HT-29 (cell line): ENCODE data around the gene FAM20C. TPM values are rescaled to one million over a fixed set of nuclear protein-coding genes. Genes with fewer than 3 reads are reported as not detected.
"Not testable (repeated sequence)": the region's sequence is repeated elsewhere in the genome, so short reads cannot be mapped to it uniquely, and the experiment has no call there.

ENCODE experiments used
- DNase-seq: peaks from one replicate; pipeline ENCODE4 v3.0.0-alpha.2; 2015; ENCODE audit warnings: low spot score
- total RNA-seq: library from RNA; depleted of rRNA; stranded (reverse); fragments of >200 nt; shearing (Covaris generic); gene quantifications from 2 replicates; pipeline ENCODE4 v1.2.3, GENCODE V29; 2014

Gene FAM20C
- total RNA-seq, 1 experiment from 2014 or later: not detected

GRCh38 chr7:191105-191980 is 1.0 kb upstream of the FAM20C start:
- DNase-seq: no peak

GRCh38 chr7:192701-193480 is 520 bp downstream of the FAM20C start:
- no peak for DNase-seq

- DNase-seq: no peak
Observed at GRCh38 chr7:193481-194251, 1.3 kb downstream of the FAM20C start.

DNA sequence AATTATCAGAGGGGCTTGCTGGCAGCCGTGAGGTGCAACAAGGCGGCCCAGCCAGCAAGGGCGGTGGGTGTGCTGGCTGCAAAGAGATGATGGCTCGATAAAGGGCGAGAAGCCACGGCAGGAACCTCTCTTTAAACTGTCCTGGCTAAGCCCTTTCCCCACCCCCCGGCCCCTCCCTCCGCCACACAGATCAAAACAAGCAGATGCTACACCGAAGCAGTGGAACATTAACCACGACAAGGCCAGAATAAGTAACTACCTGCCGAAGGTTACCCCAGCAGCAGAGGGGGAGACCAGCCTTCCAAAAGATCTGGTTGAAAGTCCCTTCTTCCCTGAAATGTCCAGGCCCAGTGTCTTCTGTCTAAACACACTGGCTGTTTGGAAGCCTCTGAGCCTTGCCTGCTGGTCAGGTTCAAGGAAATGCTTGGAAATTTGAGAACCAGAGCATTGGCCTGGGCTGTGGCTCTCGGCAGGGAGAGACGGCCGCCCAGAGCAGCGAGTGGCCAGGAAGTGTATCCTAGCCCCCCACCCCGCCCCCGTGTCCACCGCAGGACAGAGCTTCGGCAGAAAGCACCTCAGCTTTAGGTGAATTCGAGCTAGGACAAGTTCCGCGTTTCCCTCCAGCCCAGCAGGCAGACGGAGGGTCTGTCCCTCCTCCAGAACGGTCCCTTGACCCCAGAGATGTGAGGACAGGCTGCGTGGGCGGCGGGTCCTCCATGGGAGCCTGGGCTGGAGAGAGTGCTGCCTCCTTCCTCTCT is 2.1 kb downstream of the FAM20C start:
- no peak for DNase-seq

DNA sequence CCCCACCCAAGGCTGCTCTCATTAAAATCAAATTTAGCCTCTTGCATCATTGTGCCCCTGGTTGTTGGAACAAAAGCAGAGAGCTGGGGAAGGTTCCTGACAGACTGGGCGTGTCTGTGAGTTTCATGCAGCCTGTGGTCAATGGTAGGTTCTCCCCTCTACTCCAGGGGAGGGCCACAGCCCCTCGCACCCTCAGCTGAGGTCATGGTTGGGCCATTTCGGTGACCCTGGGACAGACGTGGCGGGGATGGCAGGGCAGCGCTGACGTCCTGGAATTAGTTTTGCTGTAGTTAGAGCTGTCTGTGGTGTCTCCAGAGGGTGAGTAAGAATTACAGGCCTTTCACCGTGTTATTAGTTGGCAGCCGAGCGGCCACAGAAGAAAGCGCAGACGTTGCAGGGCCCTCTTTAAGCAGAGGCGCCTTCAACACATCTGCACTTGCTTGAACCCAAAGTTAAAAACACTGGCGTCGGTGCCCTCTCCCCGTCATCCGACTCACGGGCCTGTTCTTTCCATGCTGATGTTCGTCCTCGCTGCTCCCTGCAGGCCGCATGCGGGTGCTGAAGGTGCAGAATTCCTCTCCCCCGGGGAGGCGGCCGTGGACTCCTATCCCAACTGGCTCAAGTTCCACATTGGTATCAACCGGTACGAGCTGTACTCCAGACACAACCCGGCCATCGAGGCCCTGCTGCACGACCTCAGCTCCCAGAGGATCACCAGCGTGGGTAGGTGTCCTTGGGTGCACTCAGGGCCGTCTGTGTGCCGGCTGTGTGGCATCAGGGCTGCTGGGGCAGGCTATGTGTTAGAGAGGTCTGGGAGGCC is 2.8 kb downstream of the FAM20C start:
- no peak for DNase-seq

GRCh38 chr7:195830-196128 is 3.4 kb downstream of the FAM20C start:
- no peak for DNase-seq

DNA sequence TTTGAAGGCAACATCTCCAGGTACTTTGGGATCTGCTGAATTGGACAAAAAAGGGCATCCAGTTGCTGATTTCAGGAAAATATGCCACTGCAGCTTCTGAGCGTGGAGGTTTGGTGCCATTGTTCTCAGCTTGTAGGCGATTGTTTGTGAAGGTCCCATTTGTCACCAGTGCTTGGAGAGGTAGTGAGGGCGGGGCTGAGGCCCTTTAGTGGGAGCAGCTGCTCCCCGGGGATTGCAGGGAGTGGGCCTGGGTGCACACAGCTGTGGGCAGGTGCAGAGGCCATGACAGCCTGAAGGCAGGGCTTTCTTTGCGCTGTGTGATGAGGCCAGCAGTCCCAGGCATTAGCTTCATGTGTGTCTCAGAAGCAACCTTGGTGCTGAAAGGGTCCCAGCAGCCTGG is 3.9 kb downstream of the FAM20C start:
- no peak for DNase-seq

DNA sequence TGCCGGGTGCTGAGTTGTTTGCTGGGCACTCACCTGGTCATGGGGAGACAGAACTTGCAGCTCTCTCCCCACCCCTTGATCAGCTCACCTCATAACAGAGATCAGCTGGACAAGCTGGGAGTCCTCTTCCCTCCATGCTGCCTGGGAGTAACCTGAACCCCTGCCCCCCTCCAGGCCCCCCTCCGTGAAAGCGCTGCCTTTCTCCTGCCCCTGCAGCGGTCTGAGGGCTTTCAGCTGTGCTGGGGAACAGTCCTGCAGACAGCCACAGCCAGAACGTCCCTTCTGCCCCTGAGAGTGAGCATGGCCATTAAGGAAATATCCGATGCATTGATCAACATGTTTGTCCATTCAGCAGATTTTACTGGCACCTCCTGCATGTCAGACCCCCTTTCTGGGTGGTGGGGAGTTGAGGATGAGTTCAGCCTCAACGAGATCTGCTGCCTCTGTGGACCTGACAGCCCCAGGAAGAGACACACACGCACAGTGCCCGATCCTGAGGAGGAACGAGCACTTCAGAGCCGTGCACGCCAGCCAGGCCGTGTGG is 4.5 kb downstream of the FAM20C start:
- no peak for DNase-seq

GRCh38 chr7:197413-198335 is 5.3 kb downstream of the FAM20C start:
- no peak for DNase-seq

- DNase-seq: no peak
Observed at GRCh38 chr7:199483-200249, 7.3 kb downstream of the FAM20C start.

- DNase-seq: no peak
Observed at GRCh38 chr7:200290-200689, 7.9 kb downstream of the FAM20C start.

- no peak for DNase-seq
Observed at GRCh38 chr7:200704-201103, 8.3 kb downstream of the FAM20C start.

GRCh38 chr7:204326-204725 is 12.0 kb downstream of the FAM20C start:
- no peak for DNase-seq

GRCh38 chr7:205115-206010 is 13.0 kb downstream of the FAM20C start:
- DNase-seq: no peak

DNA sequence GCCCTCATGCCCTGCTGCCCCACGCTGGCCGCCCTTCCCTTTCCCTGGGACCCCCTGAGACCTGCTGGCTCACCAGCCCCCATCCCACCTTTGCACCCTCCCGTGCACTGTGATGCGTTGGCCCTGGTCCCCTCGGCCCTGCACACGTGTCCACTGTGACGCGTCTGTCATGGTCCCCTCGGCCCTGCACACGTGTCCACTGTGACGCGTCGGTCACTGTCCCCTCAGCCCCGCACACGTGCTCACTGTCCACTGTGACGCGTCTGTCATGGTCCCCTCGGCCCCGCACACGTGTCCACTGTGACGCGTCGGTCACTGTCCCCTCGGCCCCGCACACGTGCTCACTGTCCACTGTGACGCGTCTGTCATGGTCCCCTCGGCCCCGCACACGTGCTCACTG is 14.0 kb downstream of the FAM20C start:
- DNase-seq: not testable (repeated sequence)

GRCh38 chr7:207418-208129 is 15.2 kb downstream of the FAM20C start:
- no peak for DNase-seq
